Osteocyte (in vitro differentiated cells): ENCODE measurements around the gene TGIF2LX. TPM values are rescaled to one million over a fixed set of nuclear protein-coding genes. Genes with fewer than 3 reads are reported as not detected.
"Not testable (repeated sequence)": the region's sequence is repeated elsewhere in the genome, so short reads cannot be mapped to it uniquely, and the experiment has no call there.

Experiments used
- DNase-seq: peaks from one replicate; pipeline ENCODE4 v3.0.0; 2021; ENCODE audit warnings: mixed read lengths; ENCODE audit not compliant: unreplicated experiment; ENCODE audit errors: extremely low spot score
- H3K27ac Mint-ChIP-seq: one replicate; pipeline ENCODE4 v1.8.0; 2021; ENCODE audit warnings: mild to moderate bottlenecking, mixed read lengths; ENCODE audit not compliant: unreplicated experiment
- H3K27me3 Mint-ChIP-seq: one replicate; pipeline ENCODE4 v1.8.0; 2021; ENCODE audit warnings: mixed read lengths; ENCODE audit not compliant: unreplicated experiment
- H3K36me3 Mint-ChIP-seq: one replicate; pipeline ENCODE4 v1.8.0; 2021; ENCODE audit warnings: mixed read lengths; ENCODE audit not compliant: unreplicated experiment
- H3K4me1 Mint-ChIP-seq: one replicate; pipeline ENCODE4 v1.8.0; 2021; ENCODE audit warnings: mixed read lengths; ENCODE audit not compliant: unreplicated experiment
- H3K4me3 Mint-ChIP-seq: one replicate; pipeline ENCODE4 v1.8.0; 2021; ENCODE audit warnings: mild to moderate bottlenecking, moderate library complexity, mixed read lengths; ENCODE audit not compliant: unreplicated experiment
- H3K9me3 Mint-ChIP-seq: one replicate; pipeline ENCODE4 v1.8.0; 2021; ENCODE audit warnings: mixed read lengths; ENCODE audit not compliant: unreplicated experiment
- long read RNA-seq: library from polyadenylated mRNA; unstranded; transcript quantifications from one replicate; pipeline ENCODE4 v2.0.0, GENCODE V29; 2021
- total RNA-seq: library from RNA; stranded (reverse); gene quantifications from 2 replicates; pipeline ENCODE4 v1.2.1, GENCODE V29; 2021

The TGIF2LX gene
- total RNA-seq, result not detected in 2 replicates
- long read RNA-seq, result 0 reads

DNA sequence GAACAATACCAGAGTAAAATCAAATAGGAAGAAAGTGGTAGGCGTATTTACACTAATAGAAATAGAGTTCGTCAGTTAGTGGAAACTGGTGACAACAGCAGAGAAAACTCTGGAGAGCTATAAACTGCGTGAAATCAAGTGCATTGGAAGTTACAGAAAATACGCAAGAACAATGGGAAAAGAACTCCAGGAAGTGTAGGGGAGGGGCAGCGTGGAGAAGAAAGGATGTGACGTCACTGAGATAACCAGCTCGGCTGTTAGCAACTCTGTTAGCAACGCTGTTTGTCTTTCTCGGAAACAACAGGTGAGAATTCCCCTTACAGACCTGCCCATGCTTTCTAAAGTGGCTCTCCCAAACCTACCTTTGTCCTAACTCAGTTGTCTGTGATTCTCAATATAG, at the start of gene TGIF2LX:
TSS of gene TGIF2LX (plus strand) at position 244 of the 400 bp plus-strand sequence. CDS start 178 bp downstream, outside the sequence.
- H3K27ac Mint-ChIP-seq, H3K4me1 Mint-ChIP-seq, H3K36me3 Mint-ChIP-seq, H3K4me3 Mint-ChIP-seq, DNase-seq, H3K27me3 Mint-ChIP-seq: not testable (repeated sequence)
- peaks cover 13% of the 10 kb centered on the region for H3K9me3 Mint-ChIP-seq

- H3K4me1 Mint-ChIP-seq, H3K4me3 Mint-ChIP-seq, H3K36me3 Mint-ChIP-seq, H3K27me3 Mint-ChIP-seq, DNase-seq, H3K27ac Mint-ChIP-seq: not testable (repeated sequence)
- peaks cover 13% of the 10 kb centered on the region for H3K9me3 Mint-ChIP-seq
These were observed 728 bp downstream of the TGIF2LX start for GRCh38 chrX:89922338-89922934.

GRCh38 chrX:89943077-89943476, 21.4 kb downstream of the TGIF2LX start:
- H3K27ac Mint-ChIP-seq, H3K4me1 Mint-ChIP-seq, H3K36me3 Mint-ChIP-seq, H3K27me3 Mint-ChIP-seq, H3K9me3 Mint-ChIP-seq, H3K4me3 Mint-ChIP-seq, DNase-seq: not testable (repeated sequence)

GRCh38 chrX:89965588-89965987, 43.9 kb downstream of the TGIF2LX start:
- H3K4me1 Mint-ChIP-seq, DNase-seq, H3K27me3 Mint-ChIP-seq, H3K36me3 Mint-ChIP-seq, H3K4me3 Mint-ChIP-seq, H3K27ac Mint-ChIP-seq: not testable (repeated sequence)
- peaks cover 18% of the 10 kb centered on the region for H3K9me3 Mint-ChIP-seq
